ENCODE results near the gene TCP1.
"Not testable (repeated sequence)": the region's sequence is repeated elsewhere in the genome, so short reads cannot be mapped to it uniquely, and the experiment has no call there.

Gene TCP1

GRCh38 chr6:159797554-159797953 is 8.2 kb upstream of the TCP1 start:
- no peak overlapping the region for H3K27ac ChIP-seq (ENCODE audit: low read length)
- TF ChIP-seq EZH2phosphoT487 (IDR thresholded peaks at IDR 0.05; ENCODE audit: low read depth) (no peak), CTCF (IDR thresholded peaks at IDR 0.05; ENCODE audit: low read depth, low read length) (no peak)
- no peak overlapping the region for H2AFZ ChIP-seq (ENCODE audit: low read depth, low read length)
- no peaks in the 10 kb centered on the region for H3K27me3 ChIP-seq (ENCODE audit: low read depth, low read length)
- no peak overlapping the region for H3K4me2 ChIP-seq (ENCODE audit: low read length)
- H3K36me3 ChIP-seq (replicated peaks; ENCODE audit: low read depth, low read length): peaks cover 24% of the 10 kb centered on the region
- no peaks in the 10 kb centered on the region for H3K9me3 ChIP-seq (ENCODE audit: insufficient read depth, low read length)
- no peaks in the 10 kb centered on the region for H4K20me1 ChIP-seq (ENCODE audit: insufficient read depth, low read length)
- no peak overlapping the region for H3K9ac ChIP-seq (ENCODE audit: low read length)
- H3K4me3 ChIP-seq (ENCODE audit: low read length): no peak overlapping the region
- H3K79me2 ChIP-seq (ENCODE audit: low read length): peaks cover 13% of the 10 kb centered on the region
- no peaks in the 10 kb centered on the region for H3K4me1 ChIP-seq (ENCODE audit: low read length)

- not testable (repeated sequence) for H3K4me3 ChIP-seq (ENCODE audit: low read length); H3K9ac ChIP-seq (ENCODE audit: low read length); H3K27me3 ChIP-seq (ENCODE audit: low read depth, low read length); H4K20me1 ChIP-seq (ENCODE audit: insufficient read depth, low read length); H3K4me2 ChIP-seq (ENCODE audit: low read length); H2AFZ ChIP-seq (ENCODE audit: low read depth, low read length); H3K27ac ChIP-seq (ENCODE audit: low read length); H3K9me3 ChIP-seq (ENCODE audit: insufficient read depth, low read length)
- Histone ChIP-seq H3K79me2 (ENCODE audit: low read length) (peaks cover 35% of the 10 kb centered on the region), H3K36me3 (replicated peaks; ENCODE audit: low read depth, low read length) (peaks cover 31% of the 10 kb centered on the region), H3K4me1 (ENCODE audit: low read length) (peaks cover 12% of the 10 kb centered on the region)
These were observed 5.6 kb upstream of the TCP1 start for GRCh38 chr6:159794976-159795375.

- Histone ChIP-seq H3K4me3 (ENCODE audit: low read length) (peak overlapping the region; percentile 94), H3K4me1 (ENCODE audit: low read length) (peaks cover 21% of the 10 kb centered on the region), H3K4me2 (ENCODE audit: low read length) (peak overlapping the region; percentile 67), H3K9ac (ENCODE audit: low read length) (peak overlapping the region; percentile 70), H4K20me1 (ENCODE audit: insufficient read depth, low read length) (peaks cover 9% of the 10 kb centered on the region), H3K9me3 (ENCODE audit: insufficient read depth, low read length) (no peaks in the 10 kb centered on the region), H3K36me3 (replicated peaks; ENCODE audit: low read depth, low read length) (peaks cover 31% of the 10 kb centered on the region), H3K27me3 (ENCODE audit: low read depth, low read length) (no peaks in the 10 kb centered on the region), H3K79me2 (ENCODE audit: low read length) (peaks cover 70% of the 10 kb centered on the region), H2AFZ (ENCODE audit: low read depth, low read length) (no peak overlapping the region), H3K27ac (ENCODE audit: low read length) (peak overlapping the region; percentile 57)
- TF ChIP-seq CTCF (IDR thresholded peaks at IDR 0.05; ENCODE audit: low read depth, low read length) (no peak), EZH2phosphoT487 (IDR thresholded peaks at IDR 0.05; ENCODE audit: low read depth) (no peak)
These were observed 1.7 kb upstream of the TCP1 start for GRCh38 chr6:159790956-159791598.

- Histone ChIP-seq H3K36me3 (replicated peaks; ENCODE audit: low read depth, low read length) (peaks cover 34% of the 10 kb centered on the region), H4K20me1 (ENCODE audit: insufficient read depth, low read length) (peaks cover 9% of the 10 kb centered on the region), H3K4me1 (ENCODE audit: low read length) (peaks cover 21% of the 10 kb centered on the region), H3K9ac (ENCODE audit: low read length) (peak within 1 kb of the TSS; percentile 94), H3K27me3 (ENCODE audit: low read depth, low read length) (no peaks in the 10 kb centered on the region), H3K4me3 (ENCODE audit: low read length) (peak within 1 kb of the TSS; percentile 94), H3K27ac (ENCODE audit: low read length) (peak within 1 kb of the TSS; percentile 85), H3K9me3 (ENCODE audit: insufficient read depth, low read length) (no peaks in the 10 kb centered on the region), H2AFZ (ENCODE audit: low read depth, low read length) (no peak within 1 kb of the TSS; the same call in 1 of the 2 replicates), H3K79me2 (ENCODE audit: low read length) (peaks cover 77% of the 10 kb centered on the region), H3K4me2 (ENCODE audit: low read length) (peak within 1 kb of the TSS; percentile 71)
- no peak for TF ChIP-seq CTCF (IDR thresholded peaks at IDR 0.05; ENCODE audit: low read depth, low read length)
- no peak for TF ChIP-seq EZH2phosphoT487 (IDR thresholded peaks at IDR 0.05; ENCODE audit: low read depth)
These were observed 950 bp upstream of the TCP1 start, which contains the start of gene MRPL18 for GRCh38 chr6:159790149-159790955. TSS of gene MRPL18 (plus strand) at chr6:159790467. CDS start at chr6:159790588, 121 bp downstream.

Measured in OCI-LY3 (cell line).